Panc1 (cell line): ENCODE measurements around the gene SHROOM3.

Source experiments
- POLR2AphosphoS5 ChIP-seq: IDR thresholded peaks from 2 replicates; pipeline ENCODE4 v1.6.1; 2012; ENCODE audit warnings: mild to moderate bottlenecking, low read depth, low read length, moderate library complexity
- SIN3A ChIP-seq: IDR thresholded peaks from 2 replicates; pipeline ENCODE4 v1.6.1; 2012; ENCODE audit warnings: low read depth, mild to moderate bottlenecking, low read length, moderate library complexity, borderline replicate concordance; ENCODE audit not compliant: insufficient read depth
- TF ChIP-seq, protein P1 (sequence below): fragments of 450-650 bp; IDR thresholded peaks from 2 replicates; pipeline ENCODE4 v1.5.1; 2017; ENCODE audit warnings: mild to moderate bottlenecking

DNA sequence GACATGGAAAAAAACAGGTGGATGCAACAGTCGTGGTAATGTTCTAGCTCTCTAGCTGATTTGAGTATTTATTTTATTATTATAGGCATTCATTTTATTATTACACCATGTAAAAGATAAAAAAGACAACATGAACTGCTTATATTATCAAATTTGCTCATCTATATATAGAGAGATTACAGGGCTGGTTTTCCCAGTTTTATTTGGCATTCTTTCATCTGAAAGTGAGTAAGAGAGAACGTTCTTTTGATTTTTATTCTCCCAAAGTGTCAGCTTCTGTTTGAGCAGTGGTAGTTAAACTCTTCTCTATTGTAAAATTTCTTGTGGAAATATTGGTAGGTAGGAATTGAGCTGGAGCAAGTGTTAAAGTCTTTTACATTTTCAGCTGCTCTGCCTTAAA lies 283.0 kb downstream of the SHROOM3 start:
- TF ChIP-seq, protein P1, sequence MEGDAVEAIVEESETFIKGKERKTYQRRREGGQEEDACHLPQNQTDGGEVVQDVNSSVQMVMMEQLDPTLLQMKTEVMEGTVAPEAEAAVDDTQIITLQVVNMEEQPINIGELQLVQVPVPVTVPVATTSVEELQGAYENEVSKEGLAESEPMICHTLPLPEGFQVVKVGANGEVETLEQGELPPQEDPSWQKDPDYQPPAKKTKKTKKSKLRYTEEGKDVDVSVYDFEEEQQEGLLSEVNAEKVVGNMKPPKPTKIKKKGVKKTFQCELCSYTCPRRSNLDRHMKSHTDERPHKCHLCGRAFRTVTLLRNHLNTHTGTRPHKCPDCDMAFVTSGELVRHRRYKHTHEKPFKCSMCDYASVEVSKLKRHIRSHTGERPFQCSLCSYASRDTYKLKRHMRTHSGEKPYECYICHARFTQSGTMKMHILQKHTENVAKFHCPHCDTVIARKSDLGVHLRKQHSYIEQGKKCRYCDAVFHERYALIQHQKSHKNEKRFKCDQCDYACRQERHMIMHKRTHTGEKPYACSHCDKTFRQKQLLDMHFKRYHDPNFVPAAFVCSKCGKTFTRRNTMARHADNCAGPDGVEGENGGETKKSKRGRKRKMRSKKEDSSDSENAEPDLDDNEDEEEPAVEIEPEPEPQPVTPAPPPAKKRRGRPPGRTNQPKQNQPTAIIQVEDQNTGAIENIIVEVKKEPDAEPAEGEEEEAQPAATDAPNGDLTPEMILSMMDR: no peak
- TF ChIP-seq POLR2AphosphoS5 (no peak), SIN3A (no peak)
